Measurements from ENCODE around the gene NPVF.

GRCh38 chr7:25240340-25240739 lies 12.1 kb upstream of the NPVF start:
- no peak for TF ChIP-seq CTCF (IDR thresholded peaks at IDR 0.05)
- TF ChIP-seq SIN3A (IDR thresholded peaks at IDR 0.05; ENCODE audit: borderline replicate concordance, insufficient read depth, low read depth, low read length) = no peak
